ENCODE measurements around the gene NR4A2. TPM values are rescaled to one million over a fixed set of nuclear protein-coding genes. Genes with fewer than 3 reads are reported as not detected.

Gene NR4A2
- total RNA-seq, 4 donors from 2014 or later = 0.95 to 1.6 (median 1.2) TPM

GRCh38 chr2:156363141-156363540 is 30.6 kb upstream of the NR4A2 start:
- Histone ChIP-seq H3K27ac (no peak overlapping the region), H3K27me3 (no peaks in the 10 kb centered on the region), H3K4me3 (no peak overlapping the region), H3K9me3 (no peaks in the 10 kb centered on the region), H3K4me1 (no peaks in the 10 kb centered on the region), H3K36me3 (no peaks in the 10 kb centered on the region)
- DNase-seq = no peak
- intact Hi-C loops (cut with DNase I) = no loop called here
- TF ChIP-seq CTCF (IDR thresholded peaks at IDR 0.05) = no peak
- no peak for TF ChIP-seq POLR2A (IDR thresholded peaks at IDR 0.05)

GRCh38 chr2:156356014-156356754 is 23.7 kb upstream of the NR4A2 start:
- Histone ChIP-seq H3K36me3 (no peaks in the 10 kb centered on the region), H3K4me3 (no peak overlapping the region), H3K9me3 (no peaks in the 10 kb centered on the region), H3K27me3 (no peaks in the 10 kb centered on the region), H3K27ac (no peak overlapping the region), H3K4me1 (no peaks in the 10 kb centered on the region)
- intact Hi-C loops (cut with DNase I) = no loop called here
- DNase-seq = no peak
- WGBS, 2 donors = 90 to 95% methylated on average over 3 of the region's 3 CpGs
- TF ChIP-seq CTCF (IDR thresholded peaks at IDR 0.05) (no peak), POLR2A (IDR thresholded peaks at IDR 0.05) (no peak)

GRCh38 chr2:156352911-156353310 is 20.4 kb upstream of the NR4A2 start:
- H3K9me3 ChIP-seq = no peaks in the 10 kb centered on the region
- no peak overlapping the region for H3K27ac ChIP-seq
- whole genome bisulfite sequencing, 2 donors = 81 to 91% methylated on average over 1 of the region's 1 CpG
- TF ChIP-seq CTCF (IDR thresholded peaks at IDR 0.05) (no peak), POLR2A (IDR thresholded peaks at IDR 0.05) (no peak)
- no peaks in the 10 kb centered on the region for H3K27me3 ChIP-seq
- no peaks in the 10 kb centered on the region for H3K36me3 ChIP-seq
- no peak for DNase-seq
- intact Hi-C loops (cut with DNase I) = no loop called here
- H3K4me3 ChIP-seq = no peak overlapping the region
- H3K4me1 ChIP-seq = no peaks in the 10 kb centered on the region

- no peaks in the 10 kb centered on the region for H3K4me1 ChIP-seq
- no peak overlapping the region for H3K4me3 ChIP-seq
- TF ChIP-seq CTCF (IDR thresholded peaks at IDR 0.05) = no peak
- TF ChIP-seq POLR2A (IDR thresholded peaks at IDR 0.05) = no peak
- no peak overlapping the region for H3K27ac ChIP-seq
- DNase-seq = no peak
- intact Hi-C loops (cut with DNase I) = no loop called here
- no peaks in the 10 kb centered on the region for H3K9me3 ChIP-seq
- 78 to 86% methylated on average over 7 of the region's 7 CpGs for WGBS, 2 donors
- no peaks in the 10 kb centered on the region for H3K27me3 ChIP-seq
- no peaks in the 10 kb centered on the region for H3K36me3 ChIP-seq
These were observed 18.0 kb upstream of the NR4A2 start for GRCh38 chr2:156350374-156351142.

- H3K27me3 ChIP-seq = no peaks in the 10 kb centered on the region
- H3K36me3 ChIP-seq = no peaks in the 10 kb centered on the region
- H3K4me3 ChIP-seq = no peak overlapping the region
- TF ChIP-seq POLR2A (IDR thresholded peaks at IDR 0.05) = no peak
- TF ChIP-seq CTCF (IDR thresholded peaks at IDR 0.05) = no peak
- no peaks in the 10 kb centered on the region for H3K9me3 ChIP-seq
- DNase-seq = no peak
- intact Hi-C loops (cut with DNase I) = loop anchor here (5.0 kb wide), 1 partner anchor 48 kb away; no protein-coding TSS in a partner anchor
- no peaks in the 10 kb centered on the region for H3K4me1 ChIP-seq
- H3K27ac ChIP-seq = no peak overlapping the region
These were observed 17.1 kb upstream of the NR4A2 start for GRCh38 chr2:156349605-156350004.

Data from esophagus squamous epithelium (tissue), 5 donors.